Measurements from ENCODE around the gene C1QTNF9.

The C1QTNF9 gene

DNA sequence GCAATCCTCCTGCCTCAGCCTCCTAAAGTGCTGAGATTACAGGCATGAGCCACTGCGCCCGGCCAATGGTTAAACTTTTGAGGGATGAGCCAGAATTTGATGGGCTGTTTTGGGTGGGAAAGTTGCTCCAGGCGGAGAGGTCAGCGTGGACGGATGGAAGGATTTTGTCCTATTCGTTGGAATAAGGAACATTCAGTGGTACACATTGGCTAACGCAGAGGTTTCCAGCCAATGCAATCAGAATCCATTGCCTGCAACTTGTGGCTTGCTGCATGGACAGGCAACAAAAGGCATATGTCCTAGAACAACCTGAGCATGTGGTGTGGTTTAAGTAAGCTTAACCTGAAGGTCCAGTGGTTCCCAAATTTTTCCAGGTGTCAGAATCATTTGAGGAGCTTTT lies 35.5 kb upstream of the C1QTNF9 start:
- H3K36me3 ChIP-seq (ENCODE audit: control insufficient read depth, insufficient read depth, low read length), result no peaks in the 10 kb centered on the region
- H3K9ac ChIP-seq (ENCODE audit: low read depth, low read length), result no peak overlapping the region
- H3K9me3 ChIP-seq (ENCODE audit: control insufficient read depth, insufficient read depth, low read length), result no peaks in the 10 kb centered on the region
- H3K4me1 ChIP-seq (ENCODE audit: control insufficient read depth, insufficient read depth, low read length), result peaks cover 2% of the 10 kb centered on the region
- no peaks in the 10 kb centered on the region for H3K27me3 ChIP-seq (ENCODE audit: control insufficient read depth, insufficient read depth, low read length)
- H3K4me3 ChIP-seq (ENCODE audit: low read depth, low read length), result no peak overlapping the region

DNA sequence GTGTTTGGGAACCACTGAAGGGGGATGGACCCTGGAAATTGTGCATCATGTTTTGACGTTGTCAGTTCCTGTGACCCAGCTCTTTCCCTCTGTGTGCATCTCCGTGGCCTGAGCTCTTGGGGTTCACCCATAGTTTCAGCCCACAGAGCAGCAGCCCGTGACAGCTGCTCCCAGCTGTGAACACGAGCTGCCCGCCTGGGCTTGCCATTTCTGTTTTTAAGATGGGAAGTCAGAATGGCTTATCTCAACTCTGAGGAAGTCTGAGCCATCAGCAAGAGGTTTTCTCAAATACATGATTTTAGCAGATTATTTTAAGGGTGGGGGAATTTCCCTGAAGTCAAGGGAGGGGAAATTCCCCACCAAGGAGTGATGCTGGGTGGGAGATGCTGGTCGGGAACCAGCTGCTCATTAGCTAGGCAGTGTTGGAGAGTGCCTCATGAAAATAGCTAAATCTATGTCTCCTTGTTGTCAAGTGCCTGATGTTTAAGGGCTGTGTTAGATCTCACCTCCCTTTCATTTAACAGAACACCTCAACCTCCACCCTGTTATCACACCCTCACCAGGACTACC lies 34.8 kb upstream of the C1QTNF9 start:
- no peaks in the 10 kb centered on the region for H3K27me3 ChIP-seq (ENCODE audit: control insufficient read depth, insufficient read depth, low read length)
- H3K9ac ChIP-seq (ENCODE audit: low read depth, low read length), result no peak overlapping the region
- H3K4me1 ChIP-seq (ENCODE audit: control insufficient read depth, insufficient read depth, low read length), result peaks cover 2% of the 10 kb centered on the region
- H3K9me3 ChIP-seq (ENCODE audit: control insufficient read depth, insufficient read depth, low read length), result no peaks in the 10 kb centered on the region
- H3K36me3 ChIP-seq (ENCODE audit: control insufficient read depth, insufficient read depth, low read length), result no peaks in the 10 kb centered on the region
- no peak overlapping the region for H3K4me3 ChIP-seq (ENCODE audit: low read depth, low read length)

DNA sequence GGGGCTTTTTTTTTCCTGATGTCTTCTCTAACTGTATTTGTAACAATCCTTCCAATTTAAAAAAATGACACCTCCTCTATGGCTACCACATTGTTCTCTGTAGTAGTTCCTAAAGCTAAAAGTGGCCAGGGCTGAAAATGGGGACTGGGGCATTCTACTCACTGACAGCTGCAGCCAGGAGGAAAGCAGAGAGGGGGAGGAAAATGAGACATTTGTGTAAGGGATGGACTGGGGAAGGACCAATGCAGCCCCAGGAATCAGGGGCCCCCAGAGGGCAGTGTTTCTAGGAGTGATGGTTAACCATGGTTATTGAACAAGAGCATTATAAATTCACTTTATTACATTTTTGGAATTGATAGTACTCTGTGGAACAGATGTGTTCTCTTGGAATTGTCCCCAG lies 34.3 kb upstream of the C1QTNF9 start:
- Histone ChIP-seq H3K9ac (ENCODE audit: low read depth, low read length) (no peak overlapping the region), H3K4me1 (ENCODE audit: control insufficient read depth, insufficient read depth, low read length) (peaks cover 2% of the 10 kb centered on the region), H3K27me3 (ENCODE audit: control insufficient read depth, insufficient read depth, low read length) (no peaks in the 10 kb centered on the region), H3K36me3 (ENCODE audit: control insufficient read depth, insufficient read depth, low read length) (no peaks in the 10 kb centered on the region), H3K4me3 (ENCODE audit: low read depth, low read length) (no peak overlapping the region), H3K9me3 (ENCODE audit: control insufficient read depth, insufficient read depth, low read length) (no peaks in the 10 kb centered on the region)

DNA sequence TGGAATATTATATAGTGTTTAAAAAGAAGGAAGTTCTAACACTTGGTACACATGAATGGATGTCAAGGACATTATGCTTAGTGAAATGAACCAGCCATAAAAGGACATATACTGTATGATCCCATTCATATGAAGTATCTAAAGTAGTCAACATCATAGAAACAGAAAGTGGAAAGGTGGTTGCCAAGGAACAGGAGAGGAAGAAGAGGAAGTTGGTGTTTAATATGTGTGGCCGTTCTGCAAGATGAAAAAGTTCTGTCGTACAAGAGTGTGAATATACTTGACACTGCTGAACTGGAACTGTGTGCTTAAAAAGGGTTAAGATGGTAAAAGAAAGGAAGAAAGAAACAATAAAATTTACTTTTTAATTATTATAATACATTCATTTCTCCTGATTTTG lies 33.1 kb upstream of the C1QTNF9 start:
- Histone ChIP-seq H3K27me3 (ENCODE audit: control insufficient read depth, insufficient read depth, low read length) (no peaks in the 10 kb centered on the region), H3K9ac (ENCODE audit: low read depth, low read length) (no peak overlapping the region), H3K4me1 (ENCODE audit: control insufficient read depth, insufficient read depth, low read length) (peaks cover 2% of the 10 kb centered on the region), H3K36me3 (ENCODE audit: control insufficient read depth, insufficient read depth, low read length) (no peaks in the 10 kb centered on the region), H3K9me3 (ENCODE audit: control insufficient read depth, insufficient read depth, low read length) (no peaks in the 10 kb centered on the region), H3K4me3 (ENCODE audit: low read depth, low read length) (no peak overlapping the region)

DNA sequence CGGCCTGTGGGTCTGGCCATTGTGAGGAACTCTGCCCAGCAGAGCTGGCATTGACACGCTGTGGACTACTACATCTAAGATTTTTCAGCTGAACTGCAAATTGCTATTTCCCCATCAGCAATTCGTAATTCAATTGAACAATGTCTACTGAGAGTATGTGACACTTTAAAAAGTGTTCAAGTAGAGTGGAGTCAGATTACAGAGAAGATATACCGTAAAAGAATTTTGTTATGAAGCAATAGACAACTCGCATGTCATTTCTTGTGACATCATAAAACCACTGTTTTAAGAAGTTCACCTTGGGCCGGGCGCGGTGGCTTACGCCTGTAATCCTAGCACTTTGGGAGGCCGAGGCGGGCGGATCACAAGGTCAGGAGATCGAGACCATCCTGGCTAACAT lies 32.5 kb upstream of the C1QTNF9 start:
- no peaks in the 10 kb centered on the region for H3K27me3 ChIP-seq (ENCODE audit: control insufficient read depth, insufficient read depth, low read length)
- no peaks in the 10 kb centered on the region for H3K36me3 ChIP-seq (ENCODE audit: control insufficient read depth, insufficient read depth, low read length)
- H3K4me3 ChIP-seq (ENCODE audit: low read depth, low read length), result no peak overlapping the region
- H3K9me3 ChIP-seq (ENCODE audit: control insufficient read depth, insufficient read depth, low read length), result no peaks in the 10 kb centered on the region
- no peak overlapping the region for H3K9ac ChIP-seq (ENCODE audit: low read depth, low read length)
- peaks cover 2% of the 10 kb centered on the region for H3K4me1 ChIP-seq (ENCODE audit: control insufficient read depth, insufficient read depth, low read length)

DNA sequence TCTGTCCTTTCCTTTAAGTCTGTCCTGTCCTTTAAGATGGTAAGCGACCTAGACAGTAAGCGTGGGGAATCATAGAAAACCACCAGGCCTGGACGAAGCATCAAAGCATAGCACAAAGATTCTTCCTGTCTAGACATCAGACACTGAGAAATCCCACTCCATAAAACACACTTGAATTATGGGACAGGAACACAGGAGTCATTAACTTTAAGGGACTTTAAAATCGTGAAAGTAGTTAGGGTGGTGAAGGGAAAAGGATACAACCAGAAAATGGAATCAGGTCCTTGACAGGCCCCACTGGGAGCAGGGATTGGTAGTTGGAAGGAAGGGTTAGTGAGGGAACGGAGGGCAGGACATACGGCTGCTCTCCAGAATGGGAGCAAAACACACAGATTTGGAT lies 31.6 kb upstream of the C1QTNF9 start:
- H3K4me3 ChIP-seq (ENCODE audit: low read depth, low read length), result no peak overlapping the region
- H3K9me3 ChIP-seq (ENCODE audit: control insufficient read depth, insufficient read depth, low read length), result no peaks in the 10 kb centered on the region
- no peak overlapping the region for H3K9ac ChIP-seq (ENCODE audit: low read depth, low read length)
- H3K36me3 ChIP-seq (ENCODE audit: control insufficient read depth, insufficient read depth, low read length), result no peaks in the 10 kb centered on the region
- H3K4me1 ChIP-seq (ENCODE audit: control insufficient read depth, insufficient read depth, low read length), result peaks cover 2% of the 10 kb centered on the region
- no peaks in the 10 kb centered on the region for H3K27me3 ChIP-seq (ENCODE audit: control insufficient read depth, insufficient read depth, low read length)

DNA sequence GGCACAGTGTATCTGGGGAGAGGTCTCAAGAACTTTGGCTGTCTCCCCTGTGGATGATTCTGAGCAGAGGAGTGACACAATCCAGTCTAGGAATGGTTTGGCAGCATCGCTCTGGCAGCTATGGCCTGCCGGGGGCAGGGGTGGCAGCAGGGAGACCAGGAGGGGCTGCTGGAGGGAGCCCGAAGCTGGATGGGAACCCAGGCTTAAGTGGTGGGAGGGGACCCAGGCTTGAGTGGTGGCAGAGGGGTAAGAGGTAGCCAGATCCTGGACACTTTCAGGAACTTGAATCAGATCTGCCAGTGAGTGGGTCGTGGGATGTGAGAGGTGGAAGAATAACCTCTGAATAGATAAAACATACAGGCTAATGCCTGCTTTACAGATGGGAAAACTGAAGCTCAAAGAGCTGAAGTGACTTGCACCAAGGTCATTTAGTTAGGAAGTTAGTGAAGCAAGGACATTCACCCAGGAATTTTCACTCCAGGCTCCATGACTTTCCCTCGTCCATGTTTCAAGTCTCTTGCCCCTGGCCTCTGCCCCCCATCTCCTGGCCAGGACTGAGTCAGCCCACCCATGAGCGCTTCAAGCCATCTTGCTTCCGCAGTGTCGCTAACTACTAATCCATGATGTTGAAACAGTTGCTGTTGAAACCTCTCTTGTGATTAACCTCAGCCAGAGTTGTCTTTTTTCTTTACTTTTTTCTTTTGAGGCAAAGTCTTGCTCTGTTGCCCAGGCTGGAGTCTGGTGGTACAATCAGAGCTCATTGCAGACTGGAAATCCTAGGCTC lies 29.9 kb upstream of the C1QTNF9 start:
- Histone ChIP-seq H3K36me3 (ENCODE audit: control insufficient read depth, insufficient read depth, low read length) (no peaks in the 10 kb centered on the region), H3K9ac (ENCODE audit: low read depth, low read length) (no peak overlapping the region), H3K27me3 (ENCODE audit: control insufficient read depth, insufficient read depth, low read length) (no peaks in the 10 kb centered on the region), H3K4me3 (ENCODE audit: low read depth, low read length) (no peak overlapping the region), H3K9me3 (ENCODE audit: control insufficient read depth, insufficient read depth, low read length) (no peaks in the 10 kb centered on the region), H3K4me1 (ENCODE audit: control insufficient read depth, insufficient read depth, low read length) (peaks cover 2% of the 10 kb centered on the region)

DNA sequence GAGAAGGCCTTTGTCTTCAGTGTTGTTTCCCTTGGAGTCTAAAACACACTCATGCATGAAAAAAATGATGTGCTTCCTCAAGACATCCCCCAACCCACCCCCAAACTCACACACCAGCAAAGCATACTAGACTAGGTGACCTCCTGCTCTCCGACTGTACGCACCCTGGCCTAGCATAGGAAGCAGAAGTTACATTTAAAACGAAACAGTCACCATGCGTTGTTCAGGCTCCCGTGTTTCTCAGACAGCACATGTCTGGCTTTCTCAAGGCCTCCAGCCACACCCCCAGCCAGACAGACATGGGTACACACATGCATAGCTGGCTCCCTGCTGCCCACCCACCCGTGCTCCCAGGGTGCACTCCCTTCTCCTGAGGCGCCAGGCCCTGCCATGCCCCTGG lies 28.7 kb upstream of the C1QTNF9 start:
- no peak overlapping the region for H3K9ac ChIP-seq (ENCODE audit: low read depth, low read length)
- no peaks in the 10 kb centered on the region for H3K27me3 ChIP-seq (ENCODE audit: control insufficient read depth, insufficient read depth, low read length)
- H3K4me3 ChIP-seq (ENCODE audit: low read depth, low read length), result no peak overlapping the region
- H3K36me3 ChIP-seq (ENCODE audit: control insufficient read depth, insufficient read depth, low read length), result no peaks in the 10 kb centered on the region
- H3K9me3 ChIP-seq (ENCODE audit: control insufficient read depth, insufficient read depth, low read length), result no peaks in the 10 kb centered on the region
- no peaks in the 10 kb centered on the region for H3K4me1 ChIP-seq (ENCODE audit: control insufficient read depth, insufficient read depth, low read length)

DNA sequence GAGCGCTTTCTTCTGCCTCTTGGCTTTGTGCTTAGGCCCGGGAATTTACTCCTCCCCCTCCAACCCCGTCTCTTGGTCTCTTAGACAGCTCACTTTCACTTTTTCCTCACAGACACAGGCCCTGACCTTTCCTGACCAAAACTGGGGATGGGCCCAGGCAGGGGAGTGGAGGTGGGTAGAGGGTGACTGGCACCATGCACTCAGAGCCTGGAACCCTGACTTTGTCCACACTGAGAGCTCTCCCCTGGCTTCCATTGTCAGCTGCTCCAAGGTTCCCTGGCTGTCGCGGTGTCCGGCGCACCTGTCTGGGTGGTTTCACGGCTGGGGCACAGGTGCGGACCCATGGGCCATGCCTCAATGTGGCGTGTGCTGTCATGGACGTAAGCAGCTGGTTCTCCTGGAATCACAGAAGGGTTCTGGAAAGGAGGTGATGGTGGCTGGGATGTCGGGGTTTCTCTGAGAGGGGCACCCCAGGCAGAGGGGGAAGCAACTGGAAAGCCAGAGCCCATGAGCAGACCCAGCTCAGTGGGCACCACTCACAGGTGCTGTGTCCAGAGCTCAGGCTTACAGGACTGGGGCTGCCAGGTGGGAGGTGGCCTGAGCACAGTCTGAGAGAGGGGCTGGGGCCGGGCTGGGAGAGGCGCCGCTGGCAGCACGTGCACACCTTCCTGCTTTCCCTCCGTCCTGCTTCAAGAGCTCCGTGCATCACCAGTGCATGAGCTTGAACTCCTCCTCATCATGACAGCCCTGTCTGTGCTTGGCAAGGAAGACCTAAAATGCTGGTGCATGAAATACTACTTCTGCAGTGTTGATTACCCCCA lies 28.0 kb upstream of the C1QTNF9 start:
- no peaks in the 10 kb centered on the region for H3K27me3 ChIP-seq (ENCODE audit: control insufficient read depth, insufficient read depth, low read length)
- H3K9ac ChIP-seq (ENCODE audit: low read depth, low read length), result no peak overlapping the region
- H3K9me3 ChIP-seq (ENCODE audit: control insufficient read depth, insufficient read depth, low read length), result no peaks in the 10 kb centered on the region
- no peak overlapping the region for H3K4me3 ChIP-seq (ENCODE audit: low read depth, low read length)
- H3K36me3 ChIP-seq (ENCODE audit: control insufficient read depth, insufficient read depth, low read length), result no peaks in the 10 kb centered on the region
- H3K4me1 ChIP-seq (ENCODE audit: control insufficient read depth, insufficient read depth, low read length), result no peaks in the 10 kb centered on the region

DNA sequence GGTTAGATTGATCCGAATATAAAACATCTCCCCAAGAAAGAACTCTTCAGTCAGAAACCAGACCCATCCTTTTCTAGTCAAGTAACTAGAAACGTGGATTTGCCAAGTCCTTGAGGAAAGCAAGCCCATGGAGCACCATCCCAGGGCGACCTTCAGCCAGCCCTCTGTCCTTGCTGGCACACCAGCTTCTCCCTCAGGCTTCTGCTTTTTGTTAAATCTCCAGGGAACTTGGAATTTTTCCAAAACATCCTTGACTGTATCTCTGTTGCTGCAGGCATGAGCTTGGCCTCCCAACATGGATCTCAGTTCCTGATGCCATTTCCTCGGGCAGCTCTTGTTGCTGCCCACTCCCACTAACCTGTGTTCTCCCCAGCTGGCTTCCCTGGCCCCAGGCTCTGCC lies 27.1 kb upstream of the C1QTNF9 start:
- H3K9ac ChIP-seq (ENCODE audit: low read depth, low read length), result no peak overlapping the region
- no peaks in the 10 kb centered on the region for H3K4me1 ChIP-seq (ENCODE audit: control insufficient read depth, insufficient read depth, low read length)
- H3K36me3 ChIP-seq (ENCODE audit: control insufficient read depth, insufficient read depth, low read length), result peaks cover 3% of the 10 kb centered on the region
- H3K9me3 ChIP-seq (ENCODE audit: control insufficient read depth, insufficient read depth, low read length), result no peaks in the 10 kb centered on the region
- no peak overlapping the region for H3K4me3 ChIP-seq (ENCODE audit: low read depth, low read length)
- no peaks in the 10 kb centered on the region for H3K27me3 ChIP-seq (ENCODE audit: control insufficient read depth, insufficient read depth, low read length)

DNA sequence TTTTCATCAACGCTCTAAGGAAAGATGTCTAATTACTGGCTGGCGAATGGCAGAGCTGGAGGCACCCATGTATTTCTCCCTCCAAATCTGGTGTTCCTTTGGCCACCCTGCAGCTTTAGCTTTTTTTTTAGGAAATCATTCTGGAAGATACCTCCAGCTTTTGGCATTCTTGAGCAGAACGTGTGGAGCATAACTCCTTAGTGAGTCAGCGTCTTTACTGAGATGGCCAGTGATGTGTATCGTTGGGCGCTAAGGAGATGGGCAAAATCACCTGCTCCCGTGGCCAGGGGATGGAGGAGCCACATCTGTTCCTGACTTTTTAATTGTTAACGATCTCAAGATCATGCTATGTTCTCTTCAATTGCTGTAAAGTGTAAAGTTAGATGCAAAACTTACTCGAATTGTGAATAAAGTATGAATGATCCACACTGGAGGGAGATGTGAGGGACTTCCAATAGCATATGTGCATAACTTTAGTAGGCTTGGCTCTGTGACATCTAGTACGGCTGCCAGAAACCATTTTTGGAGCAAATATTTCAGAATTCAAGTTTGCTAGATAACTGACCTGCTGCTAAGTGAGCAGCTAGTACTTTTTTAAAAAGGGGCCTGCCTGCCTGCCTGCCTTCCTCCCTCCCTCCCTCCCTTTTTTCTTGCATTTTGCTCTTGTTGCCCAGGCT lies 24.4 kb upstream of the C1QTNF9 start:
- no peaks in the 10 kb centered on the region for H3K9me3 ChIP-seq (ENCODE audit: control insufficient read depth, insufficient read depth, low read length)
- no peaks in the 10 kb centered on the region for H3K27me3 ChIP-seq (ENCODE audit: control insufficient read depth, insufficient read depth, low read length)
- peaks cover 3% of the 10 kb centered on the region for H3K36me3 ChIP-seq (ENCODE audit: control insufficient read depth, insufficient read depth, low read length)
- no peaks in the 10 kb centered on the region for H3K4me1 ChIP-seq (ENCODE audit: control insufficient read depth, insufficient read depth, low read length)
- H3K4me3 ChIP-seq (ENCODE audit: low read depth, low read length), result no peak overlapping the region
- no peak overlapping the region for H3K9ac ChIP-seq (ENCODE audit: low read depth, low read length)
